Inflammatory macrophage (primary cell): ENCODE data around the gene P2RX1.

Source experiments
- DNase-seq, 2 donors: peaks; one replicate each; pipeline ENCODE4 v3.0.0-alpha.2; 2020 to 2022
- total RNA-seq, 18 experiments: gene quantifications; one replicate each; lab custom pipeline; 2026; ENCODE audit warnings: mixed read lengths in 6 of 18, inconsistent platforms in 2 of 18; lab: John Stamatoyannopoulos, UW

P2RX1 gene
- 11.9 to 57.2 (median 36.9) reads per million in 18 experiments for total RNA-seq

DNA sequence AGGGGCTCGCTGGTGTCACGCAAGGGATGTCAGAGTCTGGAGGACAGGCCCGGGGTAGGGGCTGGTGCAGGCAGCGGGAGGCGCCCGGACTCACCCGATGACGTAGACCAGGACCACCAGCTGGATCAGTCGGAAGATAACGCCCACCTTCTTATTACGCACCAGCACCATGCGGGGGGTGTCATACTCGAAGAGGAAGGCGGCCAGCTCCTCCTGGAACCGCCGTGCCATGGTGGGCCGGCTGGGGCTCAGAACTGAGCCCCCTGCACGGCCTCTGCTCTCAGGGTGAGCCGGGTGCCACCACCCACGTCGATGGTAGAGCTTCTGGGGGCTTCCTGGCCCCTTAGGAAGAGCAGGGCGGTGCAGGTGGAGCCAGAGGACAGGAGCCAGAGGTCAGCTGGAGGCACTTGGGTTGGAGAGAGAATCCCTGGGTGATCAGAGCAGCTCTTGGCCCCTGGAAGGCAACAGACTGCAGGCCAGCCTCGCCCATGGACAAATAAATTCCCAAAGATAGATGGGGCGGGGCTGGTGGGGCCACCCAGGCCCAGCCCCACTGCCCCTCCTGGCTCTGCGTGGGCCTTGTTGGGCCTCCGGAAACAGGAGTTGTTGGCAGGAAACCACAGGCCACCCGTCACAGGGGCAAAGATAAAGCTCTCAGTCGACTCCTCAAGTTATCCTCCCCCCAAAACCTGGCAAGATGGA is at the start of gene P2RX1:
Gene P2RX1 (minus strand): TSS at position 471 of the 702 bp plus-strand sequence. CDS start 240 bp downstream, at position 231.
- DNase-seq = peak; percentile 88 to 91

DNA sequence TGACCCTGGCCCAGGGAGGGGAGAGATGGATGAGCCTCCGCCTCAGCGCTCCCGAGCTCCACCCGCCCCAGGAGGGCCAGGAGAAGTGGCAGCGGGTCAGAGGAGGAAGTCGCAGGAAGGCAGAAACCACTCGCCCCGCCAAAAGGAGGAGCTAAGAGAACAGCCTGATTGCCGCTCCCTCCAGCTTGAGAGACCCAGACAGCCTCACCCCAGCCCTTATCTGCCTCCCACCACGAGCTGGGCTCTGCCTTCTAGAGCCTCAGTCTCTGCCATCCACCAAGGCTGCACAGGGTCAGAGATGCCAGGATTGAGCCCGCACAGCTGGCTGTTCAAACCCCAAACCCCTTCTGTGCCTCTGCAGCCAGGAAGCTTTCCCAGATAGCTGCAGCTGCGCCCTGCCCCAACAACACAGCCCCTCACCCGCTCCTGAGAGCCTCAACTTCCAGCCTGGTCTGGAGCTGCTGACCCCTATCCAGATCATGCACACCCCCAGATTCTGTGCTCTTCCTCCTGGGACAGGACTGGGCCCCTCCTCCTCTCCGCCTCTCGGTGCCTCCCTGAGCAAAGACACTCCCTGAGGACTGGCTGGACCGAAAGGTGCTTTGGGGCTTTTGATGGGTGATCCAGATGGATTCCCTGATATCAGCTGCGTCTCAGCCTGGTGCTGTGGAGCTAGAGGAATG is 49.0 kb upstream of the P2RX1 start:
- peak; percentile 73 to 82 for DNase-seq

- peak in 1 of 2 donors; percentile 63 for DNase-seq
These were observed 48.2 kb upstream of the P2RX1 start, which contains the start of gene ATP2A3 for GRCh38 chr17:3964203-3965117. TSS of gene ATP2A3 (minus strand) at chr17:3964437. CDS start at chr17:3964291, 146 bp downstream.

DNA sequence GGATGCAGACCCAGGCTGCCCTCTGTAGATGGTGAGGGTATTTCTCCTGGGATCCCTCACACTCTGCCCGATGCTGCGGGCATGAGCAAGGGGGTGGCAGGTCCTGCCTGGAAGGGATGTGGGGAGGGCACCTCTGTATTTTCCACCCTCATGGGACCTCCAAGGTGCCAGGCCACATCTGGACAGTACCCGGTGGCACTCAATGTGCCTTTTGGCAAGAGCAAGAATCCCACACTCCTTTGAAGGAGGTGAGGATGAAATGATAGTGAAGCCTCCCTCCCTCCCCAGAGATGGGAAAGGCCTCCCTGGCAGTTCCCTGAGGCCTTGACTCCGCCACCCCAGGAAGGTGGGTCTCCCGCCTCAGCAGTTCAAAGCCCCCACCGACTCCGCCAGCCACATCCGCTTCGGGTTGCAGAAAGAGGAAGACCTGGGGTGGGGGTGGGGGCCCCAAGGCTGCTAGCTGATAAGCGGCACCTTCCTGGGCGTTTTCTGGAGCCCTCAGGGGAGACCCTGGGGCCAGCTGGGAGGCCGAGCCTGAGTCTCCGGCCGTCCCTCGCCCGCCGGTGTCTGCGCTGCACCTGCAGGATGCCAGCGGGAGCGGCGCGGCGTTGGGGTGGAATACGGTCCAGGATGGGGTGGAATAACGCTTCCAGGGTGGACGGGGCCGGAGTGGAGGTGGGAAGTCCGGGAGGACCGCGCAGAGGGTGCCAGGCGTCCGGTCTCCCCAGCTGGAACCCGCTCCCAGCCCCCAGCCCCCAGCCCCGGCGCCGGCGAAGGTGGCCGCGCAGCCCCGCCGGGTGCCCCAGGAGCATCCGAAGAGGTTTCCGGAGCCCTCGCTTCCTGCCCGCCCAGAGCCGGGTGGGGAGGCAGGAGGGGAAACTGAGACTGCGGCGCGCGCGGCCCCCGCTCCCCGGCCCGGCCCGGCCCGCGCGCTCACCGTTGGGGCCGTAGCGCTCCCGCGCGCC is 47.3 kb upstream of the P2RX1 start:
- DNase-seq = peak in 1 of 2 donors; percentile 36

DNA sequence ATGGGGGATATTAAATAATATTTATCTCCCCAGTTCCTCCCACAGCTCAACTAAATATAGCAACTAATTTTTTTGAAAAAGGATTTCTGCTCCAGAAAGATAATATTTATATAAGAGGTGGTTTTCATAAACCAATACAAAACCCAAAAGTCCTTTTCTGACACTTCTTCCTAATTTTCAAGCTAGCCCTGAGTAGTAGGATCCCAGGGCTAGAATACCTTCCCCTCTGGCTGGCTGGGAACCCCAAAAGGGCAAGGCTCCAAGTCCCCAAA is 46.6 kb upstream of the P2RX1 start:
- no peak for DNase-seq

DNA sequence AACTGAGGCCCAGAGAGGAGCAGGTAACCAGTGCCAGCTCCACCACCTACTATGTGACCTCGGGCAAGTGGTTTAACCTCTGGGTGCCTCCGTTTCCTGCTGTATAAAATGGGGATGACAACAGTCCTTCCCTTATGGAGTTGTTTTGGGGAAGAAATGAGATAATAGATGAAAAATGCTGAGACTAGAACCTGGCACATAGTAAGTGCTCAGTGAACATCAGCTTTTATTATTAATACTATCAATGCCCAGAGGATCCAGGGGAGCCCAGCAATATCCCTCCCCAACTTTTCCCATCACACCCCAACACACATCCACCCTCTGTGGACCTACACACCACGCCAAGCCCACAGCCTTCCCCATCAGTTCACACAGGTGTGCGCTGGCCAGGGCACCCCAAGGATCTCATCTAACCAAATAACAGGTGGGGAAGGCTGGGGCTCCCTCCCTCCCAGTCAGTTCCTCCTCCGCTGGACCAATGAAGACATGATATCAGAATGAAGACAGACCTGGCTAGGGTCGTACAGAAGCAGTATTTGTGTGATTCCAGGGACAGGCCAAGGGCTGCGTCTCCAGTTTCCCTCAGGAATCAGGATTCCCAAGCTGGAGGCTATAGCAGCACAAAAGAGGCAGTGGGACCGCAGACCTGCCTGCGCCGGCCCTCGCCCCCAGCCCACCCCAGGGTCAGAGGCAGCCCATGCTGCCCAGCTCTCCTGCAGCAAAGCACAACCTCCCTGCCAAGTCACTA is 46.1 kb upstream of the P2RX1 start:
- DNase-seq = no peak

GRCh38 chr17:3961564-3962047 is 45.3 kb upstream of the P2RX1 start:
- peak in 1 of 2 donors; percentile 29 for DNase-seq

GRCh38 chr17:3960764-3961163 is 44.5 kb upstream of the P2RX1 start:
- DNase-seq = peak; percentile 98

DNA sequence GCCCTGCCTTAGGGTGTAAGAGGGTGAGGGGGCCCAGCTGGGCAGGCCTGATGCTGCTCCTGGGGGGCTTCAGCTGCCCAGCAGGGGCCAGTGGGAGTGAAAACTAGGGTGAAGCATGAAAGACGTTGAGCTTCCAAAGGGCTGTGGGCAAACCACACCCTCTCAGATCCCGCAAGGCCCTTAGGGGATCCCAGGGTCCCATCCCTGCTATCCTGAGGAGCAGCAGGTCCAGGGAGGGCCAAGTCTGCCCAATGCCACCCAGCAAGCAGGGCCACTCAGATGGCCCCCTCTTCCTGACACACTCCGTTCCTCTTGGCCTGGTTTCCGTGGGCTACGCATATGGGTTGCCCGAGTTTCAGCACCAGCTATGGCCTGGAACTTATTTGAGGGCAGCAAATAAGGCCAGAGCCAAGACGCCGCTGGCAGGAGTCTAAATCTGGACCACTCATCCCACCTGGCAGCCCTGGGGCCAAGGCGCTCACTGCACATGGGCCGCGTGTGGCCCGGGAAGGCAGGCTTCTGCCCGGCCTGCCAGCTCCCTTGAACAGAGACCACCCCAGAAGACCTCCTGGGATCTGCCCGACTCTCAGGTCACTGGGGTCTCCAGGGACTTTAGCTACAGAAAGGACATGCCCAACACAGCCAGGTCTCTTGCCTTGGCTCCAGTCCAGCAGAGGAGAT is 43.8 kb upstream of the P2RX1 start:
- no peak for DNase-seq

DNA sequence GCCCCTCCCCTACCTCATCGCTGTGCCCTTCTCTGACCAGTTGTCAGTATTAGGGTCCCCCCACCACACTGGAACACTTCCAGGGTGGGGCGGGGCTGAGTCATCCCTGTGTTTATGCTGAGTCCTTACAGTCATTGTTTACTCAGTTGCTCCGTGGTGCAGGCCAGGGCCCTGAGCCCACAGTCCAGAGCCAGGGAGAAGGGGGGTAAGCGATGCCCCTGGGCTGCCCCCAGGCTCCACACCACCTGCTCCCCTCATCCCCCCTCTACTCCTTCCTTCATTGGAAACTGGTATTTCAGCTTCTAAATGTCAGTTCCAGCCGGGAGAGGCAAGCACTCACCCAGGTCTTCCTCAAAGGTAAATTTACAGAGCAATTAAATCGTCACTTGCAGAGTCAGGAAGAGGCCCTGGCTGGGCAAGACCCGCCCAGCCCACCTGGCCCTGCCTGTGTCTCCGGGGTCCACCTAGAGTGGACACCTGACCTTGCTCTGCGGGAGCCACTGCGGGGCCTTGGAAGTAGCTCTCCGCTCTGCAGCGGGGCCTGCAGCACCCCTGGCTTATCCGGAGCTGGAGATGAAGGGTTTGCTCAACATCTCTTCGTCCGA is 43.1 kb upstream of the P2RX1 start:
- DNase-seq = no peak

- DNase-seq = no peak
These were observed 41.7 kb upstream of the P2RX1 start for GRCh38 chr17:3957735-3958599.

DNA sequence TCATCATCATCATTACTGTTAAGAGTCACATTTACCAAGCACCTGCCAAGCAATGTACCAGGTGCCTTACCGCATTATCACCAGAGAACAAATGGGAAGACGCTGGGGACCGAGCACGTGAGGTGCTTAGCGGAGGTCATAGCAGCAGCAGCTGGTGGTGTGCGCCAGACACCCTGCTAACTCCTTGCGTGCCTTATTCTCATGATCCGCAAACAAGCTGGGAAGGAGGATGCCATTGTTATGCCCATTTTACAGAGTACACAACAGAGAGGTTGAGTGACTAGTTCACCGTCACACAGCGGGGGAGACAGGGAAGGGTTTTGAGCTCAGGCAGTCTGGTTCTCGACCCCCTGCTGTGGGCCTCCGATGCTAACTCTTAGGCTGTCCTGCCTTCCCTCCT is 40.7 kb upstream of the P2RX1 start:
- no peak for DNase-seq

DNA sequence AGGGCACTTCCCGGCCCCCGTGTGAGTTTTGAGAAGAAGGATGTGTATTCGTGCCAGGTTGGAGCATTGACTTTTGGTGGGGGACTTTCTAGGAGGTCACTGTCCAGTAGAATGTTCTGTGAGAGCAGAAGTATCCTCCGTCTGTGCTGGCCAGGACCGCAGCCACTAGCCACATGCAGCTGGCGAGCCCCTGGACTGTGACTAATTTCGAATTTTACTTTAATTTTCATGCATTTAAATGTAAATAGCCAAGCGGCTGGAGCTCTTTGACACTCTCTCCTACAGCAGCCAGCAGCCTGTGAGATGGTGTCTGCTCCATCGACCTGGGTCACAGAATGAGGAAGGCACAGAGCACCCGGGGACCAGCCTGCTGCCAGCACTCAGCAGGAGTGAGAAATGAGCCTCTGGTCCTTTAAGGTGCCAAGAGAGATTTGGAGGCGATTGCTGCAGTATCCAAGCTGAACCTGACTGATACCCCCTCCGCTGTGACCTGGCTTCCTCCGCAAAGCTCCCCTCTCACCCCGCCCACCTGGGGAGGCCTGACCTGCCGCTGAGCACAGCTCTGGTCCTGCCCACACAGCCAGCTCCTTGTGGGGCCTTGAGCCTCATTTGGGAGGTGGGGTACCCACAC is 40.2 kb upstream of the P2RX1 start:
- peak in 1 of 2 donors; percentile 22 for DNase-seq

GRCh38 chr17:3955673-3955988 is 39.4 kb upstream of the P2RX1 start:
- DNase-seq = peak; percentile 25 to 53

- DNase-seq = no peak
These were observed 38.9 kb upstream of the P2RX1 start for GRCh38 chr17:3954976-3955672.

- no peak for DNase-seq
These were observed 37.8 kb upstream of the P2RX1 start for GRCh38 chr17:3954086-3954485.

DNA sequence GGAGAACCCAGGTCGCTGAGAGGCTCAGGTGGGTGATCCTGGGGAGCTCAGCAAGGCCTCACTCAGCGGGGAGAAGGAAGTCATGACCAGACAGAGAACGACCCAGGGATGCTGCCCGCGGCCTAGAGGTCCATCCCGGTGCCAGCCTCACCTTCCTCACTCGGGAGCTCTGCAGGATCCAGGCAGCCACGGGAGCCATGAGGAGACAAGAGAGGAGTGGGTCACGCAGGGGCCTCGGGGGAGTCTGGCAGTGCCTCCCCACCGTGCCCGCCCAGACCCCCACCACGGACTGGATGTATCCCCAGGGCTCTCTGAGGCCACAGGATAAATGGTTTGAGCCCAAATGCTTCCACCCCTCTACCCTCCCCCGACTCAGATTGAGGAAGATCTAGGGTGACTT is 37.3 kb upstream of the P2RX1 start:
- DNase-seq = no peak

- no peak for DNase-seq
These were observed 35.9 kb upstream of the P2RX1 start for GRCh38 chr17:3952186-3952585.
